ENCODE results near the gene PLEKHM2.

PLEKHM2 gene

GRCh38 chr1:15762546-15762945, 78.4 kb downstream of the PLEKHM2 start:
- DNase-seq = no peak

- no peak for DNase-seq
These were observed 80.2 kb downstream of the PLEKHM2 start for GRCh38 chr1:15764269-15764764.

GRCh38 chr1:15764890-15765289, 80.8 kb downstream of the PLEKHM2 start:
- no peak for DNase-seq

- no peak for DNase-seq
These were observed 81.5 kb downstream of the PLEKHM2 start for GRCh38 chr1:15765495-15766194.

- DNase-seq = no peak
These were observed 83.8 kb downstream of the PLEKHM2 start for GRCh38 chr1:15767941-15768340.

GRCh38 chr1:15768388-15768787, 84.3 kb downstream of the PLEKHM2 start:
- DNase-seq = no peak

GRCh38 chr1:15770313-15770962, 86.3 kb downstream of the PLEKHM2 start:
- no peak for DNase-seq

- no peak for DNase-seq
These were observed 87.9 kb downstream of the PLEKHM2 start for GRCh38 chr1:15771836-15772515.

- no peak for DNase-seq
These were observed 91.6 kb downstream of the PLEKHM2 start for GRCh38 chr1:15775706-15776105.

GRCh38 chr1:15777909-15778707, 94.0 kb downstream of the PLEKHM2 start:
- DNase-seq = no peak
